Keratinocyte (primary cell): Measurements from ENCODE around the gene WDR47. TPM values are rescaled to one million over a fixed set of nuclear protein-coding genes. Genes with fewer than 3 reads are reported as not detected.

Experiments
- DNase-seq: peaks from one replicate; pipeline ENCODE4 v3.0.0-alpha.2; 2011; ENCODE audit warnings: low read depth, missing footprints, low spot score
- FAIRE-seq: peaks from 2 replicates; lab custom pipeline; 2011; peaks lifted over from hg19 to GRCh38; lab: Jason Lieb, UNC
- H2AFZ ChIP-seq: 2 replicates; pipeline ENCODE4 v1.6.0; 2012; ENCODE audit warnings: low read length, control low read depth, inconsistent platforms; ENCODE audit not compliant: control insufficient read depth
- H3K27ac ChIP-seq: 2 replicates; pipeline ENCODE4 v1.5.1; 2011; ENCODE audit warnings: low read length; ENCODE audit not compliant: control insufficient read depth, insufficient read depth
- H3K27me3 ChIP-seq: 3 replicates; pipeline ENCODE4 v1.6.0; 2011; ENCODE audit warnings: low read length; ENCODE audit not compliant: control insufficient read depth, insufficient read depth; ENCODE audit errors: extremely low read depth
- H3K36me3 ChIP-seq, 2 experiments: 2 replicates in 1 of 2; 3 replicates in 1 of 2; pipeline ENCODE4 v1.5.1; 2011; ENCODE audit warnings: low read length in 2 of 2, mild to moderate bottlenecking in 1 of 2; ENCODE audit not compliant: control insufficient read depth in 2 of 2, insufficient read depth in 2 of 2; ENCODE audit errors: extremely low read depth in 1 of 2
- H3K4me1 ChIP-seq: 3 replicates; pipeline ENCODE4 v1.5.1; 2011; ENCODE audit warnings: low read length; ENCODE audit not compliant: control insufficient read depth, insufficient read depth; ENCODE audit errors: extremely low read depth
- H3K4me2 ChIP-seq: 3 replicates; pipeline ENCODE4 v1.6.0; 2011; ENCODE audit warnings: low read depth, low read length; ENCODE audit not compliant: control insufficient read depth, insufficient read depth; ENCODE audit errors: extremely low read depth
- H3K4me3 ChIP-seq, 3 experiments: fragments of 200-600 bp in 1 of 3; sonication (generic) in 1 of 3; 2 replicates in 2 of 3; 3 replicates in 1 of 3; pipeline ENCODE4 v1.5.1; 2011 to 2016; ENCODE audit warnings: low read length in 3 of 3, mild to moderate bottlenecking in 3 of 3, control low read depth in 2 of 3, inconsistent platforms in 1 of 3, low read depth in 1 of 3, mixed read lengths in 1 of 3, mixed run types in 1 of 3, moderate library complexity in 1 of 3; ENCODE audit not compliant: control insufficient read depth in 2 of 3, insufficient read depth in 2 of 3; ENCODE audit errors: extremely low read depth in 1 of 3
- H3K79me2 ChIP-seq: 2 replicates; pipeline ENCODE4 v1.6.0; 2012; ENCODE audit warnings: low read length; ENCODE audit not compliant: control insufficient read depth, insufficient read depth
- H3K9ac ChIP-seq: 3 replicates; pipeline ENCODE4 v1.6.0; 2011; ENCODE audit warnings: low read length; ENCODE audit not compliant: control insufficient read depth, insufficient read depth; ENCODE audit errors: extremely low read depth
- H3K9me1 ChIP-seq: 3 replicates; pipeline ENCODE4 v1.6.0; 2011; ENCODE audit warnings: low read length; ENCODE audit not compliant: control insufficient read depth, insufficient read depth; ENCODE audit errors: extremely low read depth
- H3K9me3 ChIP-seq: 2 replicates; pipeline ENCODE4 v1.5.1; 2012; ENCODE audit warnings: low read depth, low read length; ENCODE audit not compliant: control insufficient read depth
- H4K20me1 ChIP-seq: 3 replicates; pipeline ENCODE4 v1.6.0; 2011; ENCODE audit warnings: low read length; ENCODE audit not compliant: control insufficient read depth, insufficient read depth; ENCODE audit errors: extremely low read depth
- EZH2 ChIP-seq: IDR thresholded peaks from one replicate; pipeline ENCODE4 v1.6.1; 2012; ENCODE audit warnings: inconsistent platforms, mild to moderate bottlenecking, low read length, moderate library complexity
- dilution Hi-C: fragments of 300-500 bp; cut with MboI; formaldehyde crosslinking; loops from one replicate; pipeline ENCODE4 v1.7.0; 2020; ENCODE audit warnings: low sequenced_read_pairs; ENCODE audit not compliant: extremely low pct_ligation_motif_present
- polyA plus RNA-seq, 5 experiments: library from polyadenylated mRNA; depleted of rRNA in 3 of 5; stranded (reverse) in 3 of 5; stranded (forward) in 1 of 5; unstranded in 1 of 5; fragments of >200 nt; gene quantifications; 1 replicate in 1 of 5; 2 replicates in 3 of 5; 3 replicates in 1 of 5; pipeline versions ENCODE4 v1.2.1 to v1.2.3, GENCODE V29; 2011 to 2012; ENCODE audit warnings: missing spikeins in 2 of 5, low read depth in 1 of 5, low replicate concordance in 1 of 5
- TF ChIP-seq, protein P1 (sequence below), 3 experiments: IDR thresholded peaks in 1 of 3; conservative IDR thresholded peaks in 1 of 3; optimal IDR thresholded peaks in 1 of 3; 2 replicates in 2 of 3; 3 replicates in 1 of 3; pipeline versions ENCODE3 to v1.5.1; 2011; ENCODE audit warnings: low read length in 3 of 3, mild to moderate bottlenecking in 3 of 3, moderate library complexity in 2 of 3, control low read depth in 1 of 3, inconsistent platforms in 1 of 3; ENCODE audit not compliant: insufficient read depth in 2 of 3; ENCODE audit errors: extremely low read depth in 1 of 3

The WDR47 gene
- polyA plus RNA-seq, 1 donor (not counting 4 experiments of a cell fraction or from before 2014, with no cell fraction given), result 54.7 TPM

DNA sequence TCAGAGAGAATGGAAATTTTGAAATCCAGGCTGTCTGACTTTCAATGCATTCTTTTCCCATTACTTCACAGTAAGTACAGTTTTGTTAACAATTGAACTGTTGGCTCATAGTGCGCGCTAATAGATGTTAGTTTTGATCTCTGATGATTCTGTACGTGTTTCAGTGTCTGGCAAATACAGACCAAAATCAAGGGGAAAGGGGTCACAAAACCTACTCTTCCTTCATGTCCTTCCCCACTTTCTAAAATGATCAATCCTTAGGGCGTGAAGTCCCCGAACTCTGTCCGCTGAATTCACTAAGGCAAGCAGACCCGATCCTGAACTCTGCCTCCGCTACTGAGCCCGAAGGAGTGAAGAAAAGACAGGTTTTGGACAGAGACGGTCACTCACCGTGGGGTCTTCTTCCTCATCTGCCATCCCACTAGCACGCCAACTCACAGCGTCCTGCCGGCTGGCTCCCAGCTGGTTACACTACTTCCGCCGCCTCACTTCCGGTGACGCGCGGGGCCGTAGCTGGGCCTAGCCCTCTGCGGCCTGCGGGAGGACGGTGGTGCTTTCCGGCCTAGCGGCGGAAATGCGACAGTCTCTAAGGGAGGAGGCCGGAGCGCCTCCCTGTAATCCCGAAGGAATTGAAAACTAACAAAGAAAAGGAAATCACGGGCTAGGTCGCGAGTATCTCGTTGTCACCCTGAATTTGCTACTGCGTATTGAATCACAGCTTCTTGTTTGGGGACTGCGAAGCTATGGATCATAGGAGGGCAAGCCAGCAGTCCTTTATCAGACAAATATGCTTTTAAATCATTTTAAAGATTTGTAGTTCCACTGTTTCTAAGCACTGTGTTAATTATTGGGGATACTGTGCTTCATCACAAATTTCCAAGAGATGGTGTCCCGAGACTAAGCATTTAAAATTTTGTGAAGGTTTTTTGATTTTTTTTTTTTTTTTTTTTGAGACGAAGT lies 33.9 kb upstream of the WDR47 start, which contains the start of gene TAF13:
Gene TAF13 (minus strand): TSS at position 473 of the 960 bp plus-strand sequence. CDS start 56 bp downstream, at position 417.
- Histone ChIP-seq H3K4me3 (peak within 1 kb of the TSS; percentile 67 to 91 (median 87)), H3K4me1 (peaks cover 14% of the 10 kb centered on the region), H3K4me2 (peak within 1 kb of the TSS; percentile 97), H3K9ac (peak within 1 kb of the TSS; percentile 92), H3K27me3 (no peaks in the 10 kb centered on the region), H3K9me3 (no peaks in the 10 kb centered on the region), H2AFZ (peak within 1 kb of the TSS; percentile 78), H4K20me1 (no peaks in the 10 kb centered on the region), H3K36me3 (peaks cover 0 to 2% of the 10 kb centered on the region in 2 experiments), H3K9me1 (no peaks in the 10 kb centered on the region), H3K79me2 (peaks cover 41% of the 10 kb centered on the region), H3K27ac (peak within 1 kb of the TSS; percentile 93)
- dilution Hi-C loops, result no loop called here
- no peak for TF ChIP-seq EZH2
- TF ChIP-seq, protein P1, sequence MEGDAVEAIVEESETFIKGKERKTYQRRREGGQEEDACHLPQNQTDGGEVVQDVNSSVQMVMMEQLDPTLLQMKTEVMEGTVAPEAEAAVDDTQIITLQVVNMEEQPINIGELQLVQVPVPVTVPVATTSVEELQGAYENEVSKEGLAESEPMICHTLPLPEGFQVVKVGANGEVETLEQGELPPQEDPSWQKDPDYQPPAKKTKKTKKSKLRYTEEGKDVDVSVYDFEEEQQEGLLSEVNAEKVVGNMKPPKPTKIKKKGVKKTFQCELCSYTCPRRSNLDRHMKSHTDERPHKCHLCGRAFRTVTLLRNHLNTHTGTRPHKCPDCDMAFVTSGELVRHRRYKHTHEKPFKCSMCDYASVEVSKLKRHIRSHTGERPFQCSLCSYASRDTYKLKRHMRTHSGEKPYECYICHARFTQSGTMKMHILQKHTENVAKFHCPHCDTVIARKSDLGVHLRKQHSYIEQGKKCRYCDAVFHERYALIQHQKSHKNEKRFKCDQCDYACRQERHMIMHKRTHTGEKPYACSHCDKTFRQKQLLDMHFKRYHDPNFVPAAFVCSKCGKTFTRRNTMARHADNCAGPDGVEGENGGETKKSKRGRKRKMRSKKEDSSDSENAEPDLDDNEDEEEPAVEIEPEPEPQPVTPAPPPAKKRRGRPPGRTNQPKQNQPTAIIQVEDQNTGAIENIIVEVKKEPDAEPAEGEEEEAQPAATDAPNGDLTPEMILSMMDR (optimal IDR thresholded peaks at IDR 0.05 in 1 of 3, IDR thresholded peaks at IDR 0.05 in 1 of 3, conservative IDR thresholded peaks at IDR 0.05 in 1 of 3; ENCODE audit: extremely low read depth in 1 of 3, insufficient read depth in 2 of 3, low read length in 3 of 3), result peak in 1 of 3 experiments; percentile 16
- FAIRE-seq, result peak; percentile 17
- no peak for DNase-seq

- Histone ChIP-seq H3K9ac (no peak overlapping the region), H3K79me2 (peaks cover 60% of the 10 kb centered on the region), H3K27me3 (no peaks in the 10 kb centered on the region), H3K27ac (no peak overlapping the region), H3K36me3 (peaks cover 9 to 11% of the 10 kb centered on the region in 2 experiments), H2AFZ (no peak overlapping the region), H3K9me1 (no peaks in the 10 kb centered on the region), H3K9me3 (no peaks in the 10 kb centered on the region), H3K4me2 (no peak overlapping the region), H3K4me1 (peaks cover 5% of the 10 kb centered on the region), H3K4me3 (no peak overlapping the region), H4K20me1 (no peaks in the 10 kb centered on the region)
- no peak for FAIRE-seq
- dilution Hi-C loops, result no loop called here
- no peak for TF ChIP-seq EZH2
- TF ChIP-seq, protein P1 (optimal IDR thresholded peaks at IDR 0.05 in 1 of 3, IDR thresholded peaks at IDR 0.05 in 1 of 3, conservative IDR thresholded peaks at IDR 0.05 in 1 of 3; ENCODE audit: extremely low read depth in 1 of 3, insufficient read depth in 2 of 3, low read length in 3 of 3), result no peak
- no peak for DNase-seq
Measured at GRCh38 chr1:109069294-109069693, 27.4 kb upstream of the WDR47 start.
